Activated T-helper 1 cell treated with anti-CD3 and anti-CD28 coated beads, Interleukin-12 subunit alpha, Interleukin-12 subunit beta, Interleukin-2, Interleukin-4 antibody, amounts not matched to agents 30 ng/mL and 10 ng/mL and 1 ng/mL, durations not matched to agents 14 hours and 24 hours and 36 hours (primary cell): Measurements from ENCODE around the gene BCAP31. TPM values are rescaled to one million over a fixed set of nuclear protein-coding genes. Genes with fewer than 3 reads are reported as not detected.

Experiments
- DNase-seq: peaks from one replicate; pipeline ENCODE4 v3.0.0; 2021; ENCODE audit warnings: low spot score
- H3K27ac Mint-ChIP-seq: one replicate; pipeline ENCODE4 v1.8.0; 2021; ENCODE audit warnings: mild to moderate bottlenecking, mixed read lengths
- H3K27me3 Mint-ChIP-seq: one replicate; pipeline ENCODE4 v1.8.0; 2022; ENCODE audit warnings: mild to moderate bottlenecking, moderate library complexity, mixed read lengths; ENCODE audit not compliant: insufficient read depth
- H3K36me3 Mint-ChIP-seq: one replicate; pipeline ENCODE4 v1.8.0; 2021; ENCODE audit warnings: low read depth, mixed read lengths
- H3K4me1 Mint-ChIP-seq: one replicate; pipeline ENCODE4 v1.8.0; 2021; ENCODE audit warnings: low read depth, mixed read lengths
- H3K4me3 Mint-ChIP-seq: one replicate; pipeline ENCODE4 v1.8.0; 2021; ENCODE audit warnings: mild to moderate bottlenecking, moderate library complexity, mixed read lengths
- H3K9me3 Mint-ChIP-seq: one replicate; pipeline ENCODE4 v1.8.0; 2021; ENCODE audit warnings: mixed read lengths
- intact Hi-C: fragments of 100-400 bp; cut with micrococcal nuclease; formaldehyde crosslinking; loops from one replicate; pipeline ENCODE4 v1.15.1; 2024
- total RNA-seq: library from RNA; stranded (reverse); gene quantifications from 2 replicates; pipeline ENCODE4 v1.2.3, GENCODE V29; 2022

The BCAP31 gene
- 156 and 166 TPM in 2 replicates for total RNA-seq

GRCh38 chrX:153724252-153725038, at the start of gene BCAP31, which contains the start of gene ABCD1:
BCAP31 (minus strand) TSS chrX:153724387; CDS start chrX:153723244, 1,143 bp downstream.
ABCD1 (plus strand) TSS chrX:153724856; CDS start chrX:153725267, 411 bp downstream.
- H3K4me3 Mint-ChIP-seq = peak within 1 kb of the TSS; percentile 92
- peaks cover 17% of the 10 kb centered on the region for H3K4me1 Mint-ChIP-seq
- peak; percentile 86 for DNase-seq

GRCh38 chrX:153773218-153773611, 49.0 kb upstream of the BCAP31 start:
- H3K4me1 Mint-ChIP-seq = no peaks in the 10 kb centered on the region

More at GRCh38 chrX:153724252-153725038, at the start of gene BCAP31, which contains the start of gene ABCD1:
- no peaks in the 10 kb centered on the region for H3K9me3 Mint-ChIP-seq
- intact Hi-C loops = loop anchor here (1.0 to 10.0 kb wide), 6 partner anchors 70 to 823 kb away; partner anchors contain the start of genes ARHGAP4, HCFC1, IDH3G and IKBKG
- H3K27me3 Mint-ChIP-seq = no peaks in the 10 kb centered on the region
- peaks cover 14% of the 10 kb centered on the region for H3K36me3 Mint-ChIP-seq
- peak within 1 kb of the TSS; percentile 85 for H3K27ac Mint-ChIP-seq

GRCh38 chrX:153772316-153773217, 48.4 kb upstream of the BCAP31 start:
- H3K4me1 Mint-ChIP-seq = no peaks in the 10 kb centered on the region
- no peaks in the 10 kb centered on the region for H3K27me3 Mint-ChIP-seq
- H3K27ac Mint-ChIP-seq = no peak overlapping the region
- H3K9me3 Mint-ChIP-seq = no peaks in the 10 kb centered on the region
- H3K4me3 Mint-ChIP-seq = no peak overlapping the region
- intact Hi-C loops = no loop called here
- no peaks in the 10 kb centered on the region for H3K36me3 Mint-ChIP-seq
- no peak for DNase-seq

More at GRCh38 chrX:153773218-153773611, 49.0 kb upstream of the BCAP31 start:
- DNase-seq = no peak
- H3K36me3 Mint-ChIP-seq = no peaks in the 10 kb centered on the region
- no peaks in the 10 kb centered on the region for H3K27me3 Mint-ChIP-seq
- H3K27ac Mint-ChIP-seq = no peak overlapping the region
- no peaks in the 10 kb centered on the region for H3K9me3 Mint-ChIP-seq
- intact Hi-C loops = no loop called here
- H3K4me3 Mint-ChIP-seq = no peak overlapping the region

- peaks cover 2% of the 10 kb centered on the region for H3K27me3 Mint-ChIP-seq
- no peaks in the 10 kb centered on the region for H3K36me3 Mint-ChIP-seq
- no peaks in the 10 kb centered on the region for H3K4me1 Mint-ChIP-seq
- no peak overlapping the region for H3K27ac Mint-ChIP-seq
- H3K9me3 Mint-ChIP-seq = no peaks in the 10 kb centered on the region
- intact Hi-C loops = no loop called here
- DNase-seq = no peak
- H3K4me3 Mint-ChIP-seq = no peak overlapping the region
Observed at GRCh38 chrX:153771415-153772315, 47.5 kb upstream of the BCAP31 start.

GRCh38 chrX:153770601-153771414, 46.6 kb upstream of the BCAP31 start:
- no peak for DNase-seq
- intact Hi-C loops = no loop called here
- Mint-ChIP-seq H3K4me1 (peaks cover 5% of the 10 kb centered on the region), H3K27me3 (peaks cover 5% of the 10 kb centered on the region), H3K27ac (no peak overlapping the region), H3K36me3 (no peaks in the 10 kb centered on the region), H3K9me3 (no peaks in the 10 kb centered on the region), H3K4me3 (no peak overlapping the region)

GRCh38 chrX:153769865-153770600, 45.8 kb upstream of the BCAP31 start:
- Mint-ChIP-seq H3K4me3 (no peak overlapping the region), H3K9me3 (no peaks in the 10 kb centered on the region), H3K4me1 (peaks cover 5% of the 10 kb centered on the region), H3K27ac (no peak overlapping the region), H3K27me3 (peaks cover 5% of the 10 kb centered on the region), H3K36me3 (no peaks in the 10 kb centered on the region)
- no peak for DNase-seq
- intact Hi-C loops = no loop called here

- intact Hi-C loops = no loop called here
Observed at GRCh38 chrX:153769158-153769864, 45.1 kb upstream of the BCAP31 start.

GRCh38 chrX:153768311-153769157, 44.3 kb upstream of the BCAP31 start:
- Mint-ChIP-seq H3K27me3 (peaks cover 5% of the 10 kb centered on the region), H3K36me3 (no peaks in the 10 kb centered on the region), H3K27ac (no peak overlapping the region), H3K4me1 (peaks cover 5% of the 10 kb centered on the region), H3K4me3 (no peak overlapping the region), H3K9me3 (no peaks in the 10 kb centered on the region)
- intact Hi-C loops = no loop called here
- DNase-seq = no peak

More at GRCh38 chrX:153769158-153769864, 45.1 kb upstream of the BCAP31 start:
- peaks cover 5% of the 10 kb centered on the region for H3K27me3 Mint-ChIP-seq
- H3K4me3 Mint-ChIP-seq = no peak overlapping the region
- DNase-seq = no peak
- no peaks in the 10 kb centered on the region for H3K9me3 Mint-ChIP-seq
- no peaks in the 10 kb centered on the region for H3K36me3 Mint-ChIP-seq
- H3K27ac Mint-ChIP-seq = no peak overlapping the region
- peaks cover 5% of the 10 kb centered on the region for H3K4me1 Mint-ChIP-seq

- no peaks in the 10 kb centered on the region for H3K36me3 Mint-ChIP-seq
- peaks cover 5% of the 10 kb centered on the region for H3K27me3 Mint-ChIP-seq
- no peaks in the 10 kb centered on the region for H3K9me3 Mint-ChIP-seq
- no peak for DNase-seq
- H3K27ac Mint-ChIP-seq = no peak overlapping the region
- intact Hi-C loops = no loop called here
- peaks cover 5% of the 10 kb centered on the region for H3K4me1 Mint-ChIP-seq
- no peak overlapping the region for H3K4me3 Mint-ChIP-seq
Observed at GRCh38 chrX:153767674-153768055, 43.5 kb upstream of the BCAP31 start.
